ENCODE results near the gene NUDC. TPM values are rescaled to one million over a fixed set of nuclear protein-coding genes. Genes with fewer than 3 reads are reported as not detected.
A peak's percentile ranks its signal among the peaks of the same experiment; 100 is the strongest.

NUDC gene
- total and polyA plus RNA-seq, 2 donors from 2014 or later = 61.5 to 112 TPM

DNA sequence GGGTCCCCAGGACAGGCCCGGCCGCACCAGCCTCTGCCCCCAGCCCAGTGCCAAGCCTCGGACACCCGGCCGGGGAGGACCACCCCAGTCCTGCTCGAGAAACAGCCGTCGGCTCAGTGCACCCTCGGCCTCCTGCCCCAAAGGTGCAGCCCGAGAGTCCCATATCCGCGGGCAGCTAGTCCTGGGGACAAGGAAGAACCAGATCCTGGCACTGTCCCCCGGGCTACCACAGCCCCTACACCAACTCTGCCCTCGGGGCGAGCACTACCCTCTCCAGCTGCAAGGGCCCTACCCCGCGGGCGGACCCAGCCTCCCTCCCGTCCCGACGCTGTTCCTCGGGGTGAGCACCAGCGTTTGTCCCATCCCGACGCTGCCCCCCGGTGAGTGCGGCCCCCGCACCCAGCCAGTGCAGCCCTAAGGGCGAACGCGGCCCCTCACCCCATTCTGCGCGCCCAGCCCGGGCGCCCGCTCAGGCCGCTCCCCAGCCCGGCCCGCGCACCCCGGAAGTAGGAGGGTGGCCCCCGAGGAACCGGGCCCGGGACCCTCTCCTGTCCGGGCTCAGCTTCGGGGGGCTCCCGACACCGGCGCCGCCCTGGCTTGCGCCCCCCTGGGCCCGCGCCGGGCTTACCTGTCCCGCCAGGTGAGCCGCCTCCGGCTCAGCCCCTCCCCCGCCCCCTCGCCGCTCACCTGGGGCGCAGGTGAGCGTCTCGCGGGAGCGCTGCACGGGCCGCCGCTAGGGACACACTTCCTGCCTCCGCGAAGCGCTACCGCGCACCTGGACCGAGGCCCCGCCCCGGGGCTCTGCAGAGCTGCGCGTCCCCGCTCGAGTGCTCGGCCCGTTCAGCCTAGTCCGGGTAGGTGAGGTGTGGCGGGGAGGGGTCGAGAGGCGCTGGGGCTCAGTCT, 38.4 kb downstream of the NUDC start, which contains the start of gene KDF1:
TSS of gene KDF1 (minus strand) at position 747 of the 903 bp plus-strand sequence. CDS start 8,088 bp downstream, outside the sequence.
- intact Hi-C loops (cut with DNase I) = no loop called here
- Histone ChIP-seq H3K27ac (ENCODE audit: low read depth in 2 of 2, low read length in 2 of 2) (peak within 1 kb of the TSS; percentile 22 to 50), H3K9ac (ENCODE audit: low read length in 3 of 3) (peak within 1 kb of the TSS; percentile 45 to 82 (median 61)), H3K36me3 (ENCODE audit: control insufficient read depth in 2 of 3, insufficient read depth in 3 of 3, low read length in 3 of 3) (no peaks in the 10 kb centered on the region), H3K4me1 (ENCODE audit: control insufficient read depth in 2 of 3, insufficient read depth in 2 of 3, low read depth in 1 of 3, low read length in 3 of 3) (peaks cover 0 to 4% (median 0%) of the 10 kb centered on the region in 3 donors), H3K27me3 (ENCODE audit: control insufficient read depth, insufficient read depth, low read length) (peaks cover 3% of the 10 kb centered on the region), H3K9me3 (ENCODE audit: control insufficient read depth in 2 of 3, insufficient read depth in 1 of 3, low read length in 3 of 3) (peaks cover 0 to 3% (median 0%) of the 10 kb centered on the region in 3 donors), H3K4me3 (ENCODE audit: low read length in 3 of 3) (peak within 1 kb of the TSS; percentile 66 to 85 (median 82))
- TF ChIP-seq CTCF (IDR thresholded peaks at IDR 0.05; ENCODE audit: borderline replicate concordance, extremely low read depth, insufficient read depth) = peak; percentile 30
- DNase-seq (peak; percentile 79 to 93 (median 86)), FAIRE-seq (no peak)

DNA sequence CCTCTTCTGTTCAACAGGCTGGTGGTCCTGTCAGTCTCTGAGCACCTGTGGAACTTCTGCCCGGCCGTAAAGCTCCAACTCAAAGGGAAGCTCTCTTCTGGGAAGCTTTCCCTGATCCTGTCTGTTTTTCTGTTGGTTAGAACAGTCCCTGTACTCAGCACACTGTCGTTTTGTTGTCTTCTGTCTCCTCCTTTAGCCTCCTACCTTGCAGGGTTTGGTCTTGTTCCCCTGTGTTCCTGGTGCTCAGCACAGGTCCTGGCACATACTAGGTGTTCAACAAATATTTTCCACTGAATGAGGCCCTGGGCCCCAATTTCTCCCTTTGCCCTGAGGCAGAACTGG, 39.1 kb downstream of the NUDC start:
- peaks cover 0 to 3% (median 0%) of the 10 kb centered on the region in 3 donors for H3K9me3 ChIP-seq (ENCODE audit: control insufficient read depth in 2 of 3, insufficient read depth in 1 of 3, low read length in 3 of 3)
- H3K4me3 ChIP-seq (ENCODE audit: low read length in 3 of 3) = peak overlapping the region; percentile 66 to 85 (median 82)
- no peak for FAIRE-seq
- peak in 1 of 5 donors; percentile 37 for DNase-seq
- peaks cover 0 to 4% (median 0%) of the 10 kb centered on the region in 3 donors for H3K4me1 ChIP-seq (ENCODE audit: control insufficient read depth in 2 of 3, insufficient read depth in 2 of 3, low read depth in 1 of 3, low read length in 3 of 3)
- H3K36me3 ChIP-seq (ENCODE audit: control insufficient read depth in 2 of 3, insufficient read depth in 3 of 3, low read length in 3 of 3) = no peaks in the 10 kb centered on the region
- intact Hi-C loops (cut with DNase I) = no loop called here
- peak overlapping the region; percentile 45 to 77 (median 61) for H3K9ac ChIP-seq (ENCODE audit: low read length in 3 of 3)
- peaks cover 3% of the 10 kb centered on the region for H3K27me3 ChIP-seq (ENCODE audit: control insufficient read depth, insufficient read depth, low read length)
- H3K27ac ChIP-seq (ENCODE audit: low read depth in 2 of 2, low read length in 2 of 2) = peak overlapping the region; percentile 22 to 50
- no peak for TF ChIP-seq CTCF (IDR thresholded peaks at IDR 0.05; ENCODE audit: borderline replicate concordance, extremely low read depth, insufficient read depth)

DNA sequence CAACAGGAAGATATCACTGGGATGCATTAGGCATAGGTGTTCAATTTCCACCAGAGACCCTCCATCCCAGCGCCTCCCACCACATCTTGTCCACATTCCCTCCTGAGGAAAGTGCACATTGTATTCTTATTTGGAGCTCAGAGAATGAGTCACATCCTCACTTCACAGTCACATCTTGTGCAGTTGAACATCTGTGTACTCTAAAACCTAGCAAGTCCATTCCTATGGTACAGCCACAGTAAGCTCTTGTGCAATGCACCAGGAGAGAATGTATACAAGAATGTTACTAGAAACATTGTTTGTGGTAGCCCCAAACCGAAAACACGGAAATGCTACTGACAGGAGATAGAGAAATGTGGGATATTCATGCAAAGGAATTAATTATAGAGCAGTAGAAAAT, 40.3 kb downstream of the NUDC start:
- FAIRE-seq (no peak), DNase-seq (no peak)
- no peak for TF ChIP-seq CTCF (IDR thresholded peaks at IDR 0.05; ENCODE audit: borderline replicate concordance, extremely low read depth, insufficient read depth)
- no peak overlapping the region for H3K9ac ChIP-seq (ENCODE audit: low read length in 3 of 3)
- H3K36me3 ChIP-seq (ENCODE audit: control insufficient read depth in 2 of 3, insufficient read depth in 3 of 3, low read length in 3 of 3) = no peaks in the 10 kb centered on the region
- no peak overlapping the region for H3K4me3 ChIP-seq (ENCODE audit: low read length in 3 of 3)
- no peak overlapping the region for H3K27ac ChIP-seq (ENCODE audit: low read depth in 2 of 2, low read length in 2 of 2)
- no peaks in the 10 kb centered on the region for H3K9me3 ChIP-seq (ENCODE audit: control insufficient read depth in 2 of 3, insufficient read depth in 1 of 3, low read length in 3 of 3)
- peaks cover 3% of the 10 kb centered on the region for H3K27me3 ChIP-seq (ENCODE audit: control insufficient read depth, insufficient read depth, low read length)
- peaks cover 0 to 4% (median 0%) of the 10 kb centered on the region in 3 donors for H3K4me1 ChIP-seq (ENCODE audit: control insufficient read depth in 2 of 3, insufficient read depth in 2 of 3, low read depth in 1 of 3, low read length in 3 of 3)
- intact Hi-C loops (cut with DNase I) = no loop called here

Measured in kidney (tissue), 14 donors.